GM21723 (cell line): ENCODE data around the gene LNP1.

Experiments used
- ATAC-seq: cut with Tn5 transposase; IDR thresholded peaks from one replicate; pipeline ENCODE4 v1.9.1; 2021; ENCODE audit warnings: mild to moderate bottlenecking, moderate library complexity; ENCODE audit not compliant: unreplicated experiment

The LNP1 gene

GRCh38 chr3:100399341-100400071 lies 1.8 kb upstream of the LNP1 start:
- no peak for ATAC-seq

GRCh38 chr3:100400419-100400779 lies 940 bp upstream of the LNP1 start:
- peak; percentile 10 for ATAC-seq

GRCh38 chr3:100401674-100402041 lies 319 bp downstream of the LNP1 start:
- peak; percentile 23 for ATAC-seq

GRCh38 chr3:100402256-100402655 lies 917 bp downstream of the LNP1 start:
- ATAC-seq = no peak

- no peak for ATAC-seq
Measured at GRCh38 chr3:100402891-100403290, 1.6 kb downstream of the LNP1 start.

GRCh38 chr3:100403362-100404249 lies 2.3 kb downstream of the LNP1 start:
- ATAC-seq = no peak

- no peak for ATAC-seq
Measured at GRCh38 chr3:100404250-100404548, 2.9 kb downstream of the LNP1 start.

- no peak for ATAC-seq
Measured at GRCh38 chr3:100407164-100407563, 5.8 kb downstream of the LNP1 start.

GRCh38 chr3:100407977-100408532 lies 6.7 kb downstream of the LNP1 start:
- ATAC-seq = no peak

GRCh38 chr3:100411091-100411982 lies 10.0 kb downstream of the LNP1 start:
- no peak for ATAC-seq

GRCh38 chr3:100412912-100413590 lies 11.7 kb downstream of the LNP1 start:
- no peak for ATAC-seq

- no peak for ATAC-seq
Measured at GRCh38 chr3:100413613-100414012, 12.3 kb downstream of the LNP1 start.

GRCh38 chr3:100416176-100416575 lies 14.8 kb downstream of the LNP1 start:
- no peak for ATAC-seq

GRCh38 chr3:100416863-100417262 lies 15.5 kb downstream of the LNP1 start:
- ATAC-seq = no peak

- ATAC-seq = no peak
Measured at GRCh38 chr3:100419406-100419805, 18.1 kb downstream of the LNP1 start.

GRCh38 chr3:100420885-100421284 lies 19.5 kb downstream of the LNP1 start:
- ATAC-seq = no peak

GRCh38 chr3:100423611-100424010 lies 22.3 kb downstream of the LNP1 start:
- ATAC-seq = no peak

GRCh38 chr3:100424261-100424660 lies 22.9 kb downstream of the LNP1 start:
- ATAC-seq = no peak

GRCh38 chr3:100425316-100425715 lies 24.0 kb downstream of the LNP1 start:
- ATAC-seq = no peak

GRCh38 chr3:100426067-100426682 lies 24.8 kb downstream of the LNP1 start:
- ATAC-seq = no peak
